GM18867 (cell line): ENCODE measurements around the gene TEX9.
"Not testable (repeated sequence)": the region's sequence is repeated elsewhere in the genome, so short reads cannot be mapped to it uniquely, and the experiment has no call there.

Experiments
- ATAC-seq: cut with Tn5 transposase; IDR thresholded peaks from one replicate; pipeline ENCODE4 v1.9.1; 2021; ENCODE audit warnings: mild to moderate bottlenecking, moderate library complexity; ENCODE audit not compliant: unreplicated experiment

The TEX9 gene

DNA sequence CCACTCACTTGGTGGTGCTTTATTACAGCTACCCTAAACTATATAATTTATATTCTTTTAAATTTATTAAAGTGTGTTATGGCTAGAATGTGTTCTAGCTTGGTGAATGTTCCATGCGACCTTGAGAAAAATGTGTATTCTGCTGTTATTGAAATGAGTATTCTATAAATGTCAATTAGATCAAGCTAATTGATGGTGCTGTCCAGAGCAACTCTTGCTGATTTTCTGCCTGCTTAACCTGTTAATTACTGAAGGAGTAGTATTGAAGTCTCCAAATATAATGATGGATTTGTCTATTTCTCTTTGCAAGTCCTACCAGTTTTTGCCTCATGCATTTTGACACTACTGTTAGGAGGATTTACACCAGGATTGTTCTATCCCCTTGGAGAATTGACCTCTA is 3.2 kb upstream of the TEX9 start:
- ATAC-seq = no peak

GRCh38 chr15:56366211-56366610 is 985 bp downstream of the TEX9 start:
- no peak for ATAC-seq

DNA sequence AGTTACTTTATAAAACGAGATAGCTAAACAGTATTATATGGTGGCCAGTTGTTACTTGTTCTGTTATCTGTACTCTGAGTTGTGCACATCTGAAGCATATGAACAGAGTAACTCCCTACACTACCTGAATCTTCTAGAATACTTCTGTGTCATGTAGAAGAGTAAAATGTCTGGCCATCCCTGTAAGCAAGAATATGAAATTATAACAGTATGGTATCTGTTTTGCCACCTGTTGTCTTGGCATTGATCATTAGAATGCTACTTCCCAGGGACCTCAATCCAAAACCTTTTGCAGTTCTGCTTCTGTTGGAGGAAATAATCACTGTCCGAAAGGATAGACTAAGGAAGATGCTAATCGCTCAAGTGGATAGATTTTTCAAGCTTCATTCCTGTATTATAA is 1.9 kb downstream of the TEX9 start:
- no peak for ATAC-seq

- ATAC-seq = no peak
Measured at GRCh38 chr15:56369234-56369633, 4.0 kb downstream of the TEX9 start.

- ATAC-seq = peak; percentile 92
Measured at GRCh38 chr15:56371495-56372147, 6.4 kb downstream of the TEX9 start.

GRCh38 chr15:56374693-56375092 is 9.5 kb downstream of the TEX9 start:
- not testable (repeated sequence) for ATAC-seq

DNA sequence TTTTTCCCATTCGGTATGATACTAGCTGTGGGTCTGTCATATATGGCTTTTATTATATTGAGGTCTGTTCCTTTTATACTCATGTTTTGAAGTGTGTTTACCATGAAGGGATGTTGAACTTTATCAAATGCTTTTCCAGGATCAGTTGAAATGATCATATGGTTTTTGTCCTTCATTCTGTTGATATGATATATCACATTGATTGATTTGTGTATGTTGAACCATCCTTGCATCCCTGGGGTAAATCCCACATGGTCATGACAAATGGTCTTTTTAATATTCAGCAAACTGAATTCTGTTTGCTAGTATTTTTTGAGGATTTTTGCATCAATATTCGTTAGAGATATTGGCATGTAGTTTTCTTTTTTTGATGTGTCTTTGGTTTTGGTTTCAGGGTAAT is 12.6 kb downstream of the TEX9 start:
- not testable (repeated sequence) for ATAC-seq

- no peak for ATAC-seq
Measured at GRCh38 chr15:56383010-56383409, 17.8 kb downstream of the TEX9 start.

DNA sequence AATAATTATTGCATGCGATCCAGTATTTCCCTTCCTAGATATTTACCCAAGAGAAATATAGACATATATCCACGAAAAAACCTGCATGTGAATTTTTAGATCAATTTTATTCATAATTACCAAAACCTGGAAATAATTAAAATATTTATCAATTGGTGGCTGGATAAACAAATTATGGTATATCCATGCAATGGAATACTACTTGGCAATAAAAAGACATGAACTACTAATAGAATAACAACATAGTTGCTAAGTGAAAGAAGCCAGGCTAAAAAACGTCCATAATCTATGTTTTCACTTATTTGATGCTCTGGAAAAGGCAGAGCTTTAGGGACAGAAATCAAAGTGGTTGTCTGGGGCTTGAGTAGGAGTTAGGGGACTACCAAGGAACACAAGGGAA is 20.7 kb downstream of the TEX9 start:
- no peak for ATAC-seq

- ATAC-seq = no peak
Measured at GRCh38 chr15:56390739-56391267, 25.6 kb downstream of the TEX9 start.

GRCh38 chr15:56393277-56393676 is 28.1 kb downstream of the TEX9 start:
- ATAC-seq = no peak

DNA sequence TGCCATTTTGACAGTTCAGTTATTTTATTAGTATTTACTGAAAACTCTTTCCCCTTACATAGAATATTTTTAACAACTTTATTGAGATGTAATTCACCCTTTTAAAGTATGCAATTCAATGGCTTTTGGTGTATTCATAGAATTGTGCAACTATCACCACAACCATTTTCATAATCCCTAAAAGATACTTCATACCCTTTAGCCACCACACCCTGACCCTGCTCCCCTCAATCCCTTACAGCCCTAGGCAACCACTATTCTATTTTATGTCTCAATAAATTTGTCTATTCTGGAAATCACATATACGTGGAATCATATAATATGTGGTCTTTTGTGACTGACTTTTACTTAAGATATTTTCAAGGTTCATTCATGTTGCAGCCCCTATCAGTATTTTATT is 29.7 kb downstream of the TEX9 start:
- ATAC-seq = no peak

DNA sequence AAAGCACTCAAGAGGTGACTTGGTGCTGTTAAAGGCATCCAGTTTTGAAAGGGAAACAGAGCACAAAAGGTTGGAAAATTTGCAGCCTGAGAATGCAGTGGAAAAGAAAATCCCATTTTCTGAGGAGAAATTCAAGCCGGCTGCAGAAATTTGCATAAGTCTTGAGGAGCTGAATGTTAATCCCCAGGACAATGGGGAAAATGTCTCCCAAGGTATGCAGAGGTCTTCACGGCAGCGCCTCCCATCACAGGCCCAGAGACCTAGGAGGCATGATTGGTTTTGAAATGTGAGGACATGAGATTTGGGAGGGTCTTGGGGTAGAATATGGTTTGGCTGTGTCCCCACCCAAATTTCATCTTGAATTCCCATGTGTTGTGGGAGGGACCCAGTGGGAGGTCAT is 32.1 kb downstream of the TEX9 start:
- ATAC-seq = not testable (repeated sequence)

GRCh38 chr15:56399209-56399608 is 34.0 kb downstream of the TEX9 start:
- ATAC-seq = not testable (repeated sequence)

DNA sequence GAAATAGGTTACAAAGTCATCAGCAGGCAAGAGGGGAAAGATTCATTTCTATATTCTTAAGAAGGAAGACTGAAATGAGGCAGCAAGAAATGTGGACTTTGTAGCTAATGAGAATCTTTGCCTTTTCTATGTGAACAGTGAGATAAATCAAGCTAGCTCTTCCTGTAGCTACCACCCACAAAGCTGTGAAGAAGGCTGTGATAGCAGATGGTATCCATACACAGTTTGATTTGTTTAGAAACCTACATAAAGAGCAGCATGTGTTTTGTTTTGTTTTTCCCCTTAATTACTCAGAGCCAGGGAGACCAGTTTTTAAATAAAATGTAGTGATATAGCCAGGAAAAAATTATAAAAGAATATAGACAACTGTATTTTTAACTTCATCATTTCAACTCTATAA is 45.5 kb downstream of the TEX9 start:
- no peak for ATAC-seq

- no peak for ATAC-seq
Measured at GRCh38 chr15:56411122-56411749, 46.0 kb downstream of the TEX9 start.

- ATAC-seq = not testable (repeated sequence)
Measured at GRCh38 chr15:56413114-56413733, 48.0 kb downstream of the TEX9 start.

DNA sequence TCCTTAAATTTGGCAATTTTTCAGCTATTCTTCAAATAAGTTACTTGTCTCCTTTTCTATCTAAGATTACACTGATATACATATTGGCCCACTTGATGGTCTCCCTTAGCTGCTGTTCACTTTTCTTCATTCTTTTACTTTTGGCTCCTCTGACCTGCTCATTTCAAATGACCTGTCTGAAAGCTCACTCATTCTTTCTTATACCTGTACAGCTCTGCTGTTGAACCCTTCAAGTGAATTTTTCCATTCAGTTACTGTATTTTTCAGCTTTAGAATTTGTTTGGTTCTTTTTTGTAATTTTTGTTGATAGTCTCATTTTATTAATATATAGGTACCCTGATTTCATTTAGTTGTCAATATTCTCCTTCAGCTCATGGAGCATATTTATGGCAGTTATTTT is 60.0 kb downstream of the TEX9 start:
- no peak for ATAC-seq

DNA sequence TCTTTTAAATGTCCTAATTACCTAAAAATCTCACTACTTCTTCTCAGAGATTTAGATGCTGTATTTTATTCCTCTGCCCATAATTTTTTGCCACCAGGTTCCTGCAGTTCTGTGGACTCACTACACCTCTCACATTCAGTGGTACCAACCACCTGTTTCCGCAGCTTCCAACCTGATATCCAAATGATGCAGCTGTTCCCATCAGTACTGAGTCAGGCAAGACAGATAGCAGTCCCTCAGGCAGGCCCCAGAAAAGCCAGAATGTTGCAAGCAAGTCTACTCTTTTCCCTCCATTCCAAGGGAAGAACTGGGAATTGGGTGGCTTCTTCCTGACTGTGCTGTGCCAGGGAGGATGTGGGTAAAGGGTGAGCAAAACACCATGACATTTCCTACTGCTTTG is 60.8 kb downstream of the TEX9 start:
- ATAC-seq = no peak

- ATAC-seq = peak; percentile 56
Measured at GRCh38 chr15:56428821-56429458, 63.7 kb downstream of the TEX9 start.

GRCh38 chr15:56432304-56432703 is 67.1 kb downstream of the TEX9 start:
- ATAC-seq = no peak
